DMS153 treated with DMSO at 0.1 percent for 48 hours (cell line): ENCODE results near the gene CD300H.

Source experiments
- DNase-seq: peaks from one replicate; lab custom pipeline; 2025; ENCODE audit not compliant: unreplicated experiment; lab: John Stamatoyannopoulos, UW

Gene CD300H

DNA sequence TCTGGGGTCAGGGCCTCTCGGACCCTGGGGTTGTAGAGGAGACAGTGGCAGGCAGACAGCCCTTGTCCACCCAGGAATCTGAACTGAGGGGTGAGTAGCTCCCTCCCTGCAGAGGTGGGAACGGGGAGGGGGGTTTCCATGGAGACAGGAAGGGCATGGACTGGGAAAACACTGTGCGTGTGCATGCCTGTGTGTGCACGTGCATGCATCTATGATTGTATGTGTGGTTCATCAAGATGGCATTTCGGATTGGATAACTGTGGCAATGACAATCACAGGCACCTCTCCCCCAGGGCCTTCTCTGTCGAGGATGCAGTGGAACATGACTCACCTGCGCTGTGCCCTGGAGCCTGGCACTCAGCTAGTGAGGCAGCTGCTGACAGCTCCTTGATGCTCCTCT is 15.3 kb downstream of the CD300H start:
- DNase-seq = no peak

DNA sequence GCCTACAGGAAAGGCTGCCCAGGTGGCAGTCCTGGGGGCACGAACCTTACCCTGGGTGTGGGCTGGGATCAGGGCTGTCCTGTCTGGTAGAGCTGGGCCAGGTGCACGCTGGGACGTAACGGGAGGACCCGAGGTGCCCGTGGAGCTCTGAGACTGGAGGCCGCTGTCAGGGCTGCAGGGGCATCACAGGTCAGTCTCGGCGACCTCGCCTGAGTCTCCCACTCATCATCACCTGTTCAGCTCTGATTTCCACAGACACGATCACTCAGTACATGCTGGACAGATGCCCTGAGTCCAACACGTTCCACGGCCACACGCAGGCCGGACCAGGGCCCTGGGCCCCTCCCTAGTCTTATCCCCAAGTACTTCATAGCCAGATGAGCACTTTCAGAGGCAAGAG is 16.7 kb downstream of the CD300H start:
- DNase-seq = no peak

DNA sequence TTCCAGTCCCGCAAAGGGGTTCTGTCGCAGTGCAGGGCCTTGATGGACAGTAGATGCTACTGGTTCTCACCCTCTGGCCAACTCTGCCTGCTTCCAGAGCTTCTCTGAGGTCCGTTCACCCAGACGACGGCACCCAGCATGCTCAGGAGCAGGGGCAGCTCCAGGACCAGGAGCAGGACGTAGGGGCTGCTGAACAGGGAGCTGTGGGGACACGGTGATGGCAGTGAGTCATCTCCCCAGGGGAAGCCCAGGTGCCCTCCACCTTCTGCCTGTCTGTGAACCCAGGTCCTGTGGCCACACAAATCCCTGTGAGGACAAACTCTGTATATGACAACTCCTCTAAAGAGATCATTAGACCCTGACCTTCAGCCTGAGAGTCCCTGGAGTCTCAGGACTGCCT is 18.0 kb downstream of the CD300H start:
- no peak for DNase-seq

DNA sequence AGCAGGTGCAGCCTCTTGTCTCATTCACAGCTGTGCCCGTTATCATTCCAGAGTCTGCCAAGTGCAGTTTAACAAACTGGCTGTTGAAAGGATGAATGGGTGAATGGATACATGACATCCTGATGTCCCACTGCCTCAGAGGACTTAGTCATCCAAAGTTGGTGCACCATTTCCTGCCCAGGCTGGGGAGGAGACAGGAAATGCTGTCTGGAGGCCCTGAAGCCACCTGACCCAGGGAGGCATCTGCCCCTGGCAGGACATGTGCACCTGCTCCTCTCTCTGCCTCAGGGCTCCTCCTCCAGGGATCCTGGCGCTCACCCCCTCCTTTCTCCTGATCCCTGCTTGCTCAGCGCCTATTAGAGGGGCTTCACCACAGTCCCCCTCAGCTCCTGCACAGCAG is 19.6 kb downstream of the CD300H start:
- no peak for DNase-seq

DNA sequence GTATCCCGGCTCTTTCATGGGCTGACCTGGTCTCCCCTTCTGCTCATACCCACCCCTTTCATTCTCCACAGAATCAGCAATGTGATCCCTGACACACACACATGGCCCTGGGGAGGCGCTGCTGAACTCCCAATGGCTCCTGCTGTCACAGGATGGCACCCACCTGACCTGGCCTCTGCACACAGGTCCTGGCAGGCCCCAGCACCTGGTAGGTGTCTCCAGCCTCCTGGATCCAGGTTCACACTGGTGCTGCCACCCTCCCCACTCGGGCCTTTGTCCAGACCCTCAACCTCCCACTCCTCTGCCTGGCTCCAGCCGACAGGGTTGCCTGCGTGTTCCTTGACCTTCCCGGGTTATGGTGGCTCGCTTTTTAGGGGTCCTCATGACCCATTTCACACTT is 20.0 kb downstream of the CD300H start:
- DNase-seq = no peak

- no peak for DNase-seq
Measured at GRCh38 chr17:74546586-74546985, 20.7 kb downstream of the CD300H start.

GRCh38 chr17:74545843-74546230 is 21.5 kb downstream of the CD300H start, which contains the start of gene CD300C:
Gene CD300C, minus strand, starts transcription at chr17:74546115. Its CDS starts 333 bp downstream, at chr17:74545782.
- DNase-seq = no peak

- no peak for DNase-seq
Measured at GRCh38 chr17:74544991-74545842, 22.1 kb downstream of the CD300H start.

GRCh38 chr17:74543891-74544760 is 23.2 kb downstream of the CD300H start:
- no peak for DNase-seq

- DNase-seq = no peak
Measured at GRCh38 chr17:74543406-74543805, 23.9 kb downstream of the CD300H start.

DNA sequence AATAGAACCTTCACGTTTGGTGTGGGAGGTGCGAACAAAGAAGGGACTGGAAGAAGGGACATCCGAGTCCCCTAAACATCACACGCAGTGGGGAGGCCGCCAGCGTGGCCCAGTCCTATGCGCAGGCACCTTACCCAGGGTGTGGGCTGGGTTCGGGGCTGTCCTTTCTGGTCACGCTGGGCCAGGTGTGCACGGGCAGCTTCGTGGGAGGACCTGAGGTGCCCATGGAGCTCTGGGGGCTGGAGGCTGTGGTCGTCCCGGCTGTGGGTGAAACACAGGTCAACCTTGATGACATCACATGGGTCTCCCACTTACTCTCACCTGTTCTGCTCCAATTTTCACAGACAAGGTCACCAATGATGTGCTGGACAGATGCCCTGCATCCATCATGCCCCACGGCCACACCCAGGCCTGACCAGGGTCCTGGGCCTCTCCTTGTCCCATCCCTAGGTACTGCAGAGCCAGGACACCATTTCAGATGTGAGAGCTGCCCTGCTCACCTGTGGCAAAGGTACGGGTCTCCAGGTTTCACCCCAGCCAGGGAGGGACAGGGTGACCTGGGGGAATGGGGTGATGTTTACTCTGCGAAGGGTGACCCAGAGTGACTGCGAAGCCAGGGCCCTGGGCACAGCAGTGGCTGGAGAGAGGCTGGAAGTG is 24.5 kb downstream of the CD300H start:
- no peak for DNase-seq

GRCh38 chr17:74542166-74542565 is 25.1 kb downstream of the CD300H start:
- no peak for DNase-seq

- DNase-seq = no peak
Measured at GRCh38 chr17:74541176-74542111, 25.9 kb downstream of the CD300H start.

- DNase-seq = no peak
Measured at GRCh38 chr17:74539281-74539820, 28.0 kb downstream of the CD300H start.

DNA sequence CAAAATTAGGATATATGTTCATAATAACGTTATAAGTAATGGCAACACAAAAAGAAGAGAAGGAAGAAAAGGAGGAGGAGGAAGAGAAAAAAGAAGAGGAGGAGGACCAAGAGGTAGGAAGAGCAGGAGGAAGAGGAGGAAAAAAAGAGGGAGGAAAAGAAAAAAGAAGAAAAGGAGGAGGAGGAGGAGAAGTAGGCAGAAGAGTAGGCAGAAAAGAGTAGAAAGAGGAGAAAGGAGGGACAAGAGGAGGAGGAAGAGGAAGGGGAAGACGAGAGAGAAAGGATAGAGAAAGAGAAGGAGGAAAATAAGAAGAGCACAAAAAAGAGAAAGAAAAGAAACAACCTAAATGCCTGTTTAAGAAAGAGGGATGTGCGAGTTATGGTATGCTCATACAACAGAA is 30.4 kb downstream of the CD300H start:
- no peak for DNase-seq

GRCh38 chr17:74532115-74532514 is 35.2 kb downstream of the CD300H start:
- no peak for DNase-seq

- DNase-seq = no peak
Measured at GRCh38 chr17:74531231-74531761, 36.0 kb downstream of the CD300H start, which contains the start of gene CD300LB. Gene CD300LB, minus strand, starts transcription at chr17:74531475. Its CDS starts 125 bp downstream, at chr17:74531350.

DNA sequence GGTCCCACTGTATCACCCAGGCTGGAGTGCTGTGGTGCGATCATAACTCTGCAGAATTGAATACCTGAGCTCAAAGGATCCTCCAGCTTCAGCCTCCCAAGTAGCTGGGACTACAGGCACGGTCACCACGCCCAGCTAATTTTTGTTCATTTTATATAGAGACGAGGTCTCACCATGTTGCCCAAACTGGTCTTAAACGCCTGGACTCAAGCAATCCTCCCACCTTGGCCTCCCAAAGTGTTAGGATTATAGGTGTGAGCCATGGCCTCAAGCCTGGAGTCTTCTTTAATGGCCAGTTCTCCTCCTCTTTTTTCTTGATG is 36.5 kb downstream of the CD300H start:
- DNase-seq = no peak

DNA sequence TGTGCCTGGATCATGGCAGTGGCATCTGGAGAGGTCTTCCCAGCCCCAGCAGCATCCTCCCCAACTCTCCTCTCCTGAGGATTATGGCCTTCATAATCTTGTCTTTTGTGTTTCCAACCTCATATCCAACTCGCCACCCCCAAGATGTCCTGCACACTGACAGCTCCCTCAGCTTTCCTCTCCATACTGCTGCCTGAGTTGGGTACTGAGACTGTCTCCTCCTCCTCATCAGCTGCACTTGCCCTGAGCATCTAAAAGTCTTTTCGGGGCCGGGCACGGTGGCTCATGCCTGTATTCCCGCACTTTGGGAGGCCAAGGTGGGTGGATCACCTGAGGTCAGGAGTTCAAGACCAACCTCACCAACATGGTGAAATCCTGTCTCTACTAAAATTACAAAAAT is 38.1 kb downstream of the CD300H start:
- no peak for DNase-seq
